Measurements from ENCODE around the gene SCD5. TPM values are rescaled to one million over a fixed set of nuclear protein-coding genes. Genes with fewer than 3 reads are reported as not detected.
A peak's percentile ranks its signal among the peaks of the same experiment; 100 is the strongest.

The SCD5 gene
- total RNA-seq (35.8 and 38.4 TPM in 2 replicates), polyA plus RNA-seq (35.2 and 38.5 TPM in 2 replicates), polyA minus RNA-seq (38.5 and 42.8 TPM in 2 replicates), Bru-seq, nascent RNA (percentile 79 among the genes with signal in this experiment), BruChase-seq, experiment 1, labeled RNA remaining after a 6-hour chase (percentile 75 among the genes with signal in this experiment), BruChase-seq, experiment 2, labeled RNA remaining after a 2-hour chase (percentile 71 among the genes with signal in this experiment)
- polyA plus RNA-seq (2011; cell fraction: cytosol; rRNA removed), result 26.9 and 29.5 TPM in 2 replicates
- 14.3 and 15.8 TPM in 2 replicates for polyA plus RNA-seq (2011; cell fraction: nucleus; rRNA removed)
- 20.0 and 22.7 TPM in 2 replicates for polyA plus RNA-seq (2012)
- 1.4 TPM for polyA minus RNA-seq (2011; cell fraction: cytosol; rRNA and poly(A)+ RNA removed)
- 24.9 and 28.3 TPM in 2 replicates for polyA minus RNA-seq (2011; cell fraction: nucleus; rRNA and poly(A)+ RNA removed)
- long read RNA-seq, transcript SCD5-202 (5 exons, 3,101 nt), result major isoform, 9 of 28 reads
- long read RNA-seq, partial matches to known transcripts, result 3 of 28 reads
- long read RNA-seq, other reads (novel, unspliced or antisense), result 16 of 28 reads

DNA sequence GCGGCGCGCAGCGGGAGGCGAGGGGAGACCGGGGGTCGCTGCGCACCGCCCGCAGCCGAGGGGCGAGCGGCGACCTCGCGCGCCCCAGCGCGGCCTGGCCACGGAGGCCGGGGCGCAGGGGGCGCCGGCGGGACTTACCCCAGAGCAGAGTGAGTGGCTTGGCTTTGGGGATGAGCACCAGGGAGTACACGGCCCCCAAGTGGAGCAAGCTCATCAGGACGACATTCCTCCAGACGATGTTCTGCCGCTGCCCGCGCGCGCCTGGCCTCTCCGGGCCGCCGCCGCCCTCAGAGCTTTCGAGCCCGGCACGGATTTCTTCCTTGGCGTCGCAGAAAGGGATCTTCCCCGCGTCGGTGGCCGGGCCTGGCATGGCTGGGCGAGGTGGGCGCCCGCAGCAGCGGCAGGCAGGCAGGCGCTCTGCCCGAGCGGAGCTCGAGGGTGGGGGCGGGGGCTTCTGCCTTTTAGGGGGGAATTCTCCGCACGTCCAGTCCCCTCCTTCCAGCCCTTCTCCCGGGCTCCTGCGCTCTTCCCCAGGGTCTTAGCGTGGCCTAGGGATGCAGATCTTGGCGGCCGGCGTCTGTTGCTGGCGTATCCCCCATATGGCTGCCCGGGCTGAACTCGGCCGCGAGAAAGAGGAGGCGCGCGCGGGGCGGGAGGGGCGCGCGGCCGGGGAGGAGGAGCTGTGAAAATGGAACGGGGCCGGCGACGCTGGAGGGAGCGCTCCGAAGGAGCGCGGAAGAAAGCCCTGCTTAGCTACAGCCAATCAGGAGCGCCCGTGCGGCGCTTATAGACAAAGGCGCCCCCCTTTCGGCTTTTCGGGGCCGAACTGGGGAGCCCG is at the start of gene SCD5:
Gene SCD5, minus strand, starts transcription at position 629 of the 838 bp plus-strand sequence. Its CDS starts 259 bp downstream, at position 370.
- peak within 1 kb of the TSS; percentile 8 for H3K27ac ChIP-seq (ENCODE audit: insufficient read depth, low read depth, low read length)
- dilution Hi-C loops (cut with MboI; ENCODE audit: extremely low pct_ligation_motif_present, low sequenced_read_pairs), result no loop called here
- BruUV-seq (replicated peaks), result TSS peak; percentile 21

GRCh38 chr4:82842593-82842992 is 44.0 kb upstream of the SCD5 start:
- no TSS peak for BruUV-seq (replicated peaks)
- ChIA-PET CTCF (interaction anchor here (1.1 to 2.2 kb wide), 6 partner anchors 9 to 380 kb away, joined by 3 to 11 read pairs (median 4); no protein-coding TSS in a partner anchor), POLR2A (no interaction called here)
- H3K9ac ChIP-seq (replicated peaks; ENCODE audit: extremely low read depth, insufficient read depth, low read length), result no peak overlapping the region
- no peak overlapping the region for H3K4me2 ChIP-seq (ENCODE audit: insufficient read depth, low read length)
- H3K4me1 ChIP-seq (ENCODE audit: control insufficient read depth, extremely low read depth, insufficient read depth, low read length), result peaks cover 14% of the 10 kb centered on the region
- FAIRE-seq (no peak), DNase-seq (ENCODE audit: low read depth, low spot score) (peak; percentile 36)
- no peak overlapping the region for H3K27ac ChIP-seq (ENCODE audit: insufficient read depth, low read depth, low read length)
- dilution Hi-C loops (cut with MboI; ENCODE audit: extremely low pct_ligation_motif_present, low sequenced_read_pairs), result no loop called here
- intact Hi-C loops (cut with micrococcal nuclease), result no loop called here
- TF ChIP-seq GATA2 (IDR thresholded peaks at IDR 0.05; ENCODE audit: insufficient read depth, insufficient read length, low read depth, low read length), result no peak
- TF ChIP-seq MYC (IDR thresholded peaks at IDR 0.05; ENCODE audit: low read depth, low read length), result no peak
- TF ChIP-seq CTCF (IDR thresholded peaks at IDR 0.05; ENCODE audit: extremely low read depth in 1 of 2, insufficient read depth in 1 of 2, low read depth in 1 of 2, low read length in 2 of 2), result peak; percentile 11 to 46
- peaks cover 20% of the 10 kb centered on the region for H3K79me2 ChIP-seq (ENCODE audit: control insufficient read depth, insufficient read depth, low read length)
- peaks cover 2% of the 10 kb centered on the region for H4K20me1 ChIP-seq (replicated peaks; ENCODE audit: control insufficient read depth, extremely low read depth, insufficient read depth, low read length)
- no peak overlapping the region for H2AFZ ChIP-seq (ENCODE audit: low read depth, low read length)
- no peaks in the 10 kb centered on the region for H3K27me3 ChIP-seq (ENCODE audit: control insufficient read depth in 2 of 2, insufficient read depth in 2 of 2, low read length in 2 of 2)
- H3K9me1 ChIP-seq (replicated peaks; ENCODE audit: control insufficient read depth, extremely low read depth, insufficient read depth, low read length), result no peaks in the 10 kb centered on the region
- no peaks in the 10 kb centered on the region for H3K9me3 ChIP-seq (replicated peaks; ENCODE audit: control insufficient read depth, insufficient read depth, low read length)
- peaks cover 27 to 47% of the 10 kb centered on the region in 2 experiments for H3K36me3 ChIP-seq (ENCODE audit: control insufficient read depth in 2 of 2, extremely low read depth in 1 of 2, insufficient read depth in 2 of 2, low read length in 2 of 2)
- H3K4me3 ChIP-seq (replicated peaks in 1 of 3; ENCODE audit: insufficient read depth in 1 of 3, low read depth in 1 of 3, low read length in 3 of 3), result no peak overlapping the region

More for the DNA sequence above, at the start of gene SCD5:
- ChIA-PET CTCF (interaction anchor here (0.6 to 7.5 kb wide), 17 partner anchors 9 to 484 kb away, joined by 3 to 106 read pairs (median 4); no protein-coding TSS in a partner anchor), POLR2A (interaction anchor here (1.0 to 1.2 kb wide), 2 partner anchors 13 to 75 kb away, joined by 3 to 12 read pairs; no protein-coding TSS in a partner anchor)
- Histone ChIP-seq H3K79me2 (ENCODE audit: control insufficient read depth, insufficient read depth, low read length) (peaks cover 24% of the 10 kb centered on the region), H3K4me3 (replicated peaks in 1 of 3; ENCODE audit: insufficient read depth in 1 of 3, low read depth in 1 of 3, low read length in 3 of 3) (peak within 1 kb of the TSS; percentile 79 to 91 (median 82)), H2AFZ (ENCODE audit: low read depth, low read length) (peak within 1 kb of the TSS; percentile 95), H3K36me3 (ENCODE audit: control insufficient read depth in 2 of 2, extremely low read depth in 1 of 2, insufficient read depth in 2 of 2, low read length in 2 of 2) (peaks cover 0 to 2% of the 10 kb centered on the region in 2 experiments), H3K4me1 (ENCODE audit: control insufficient read depth, extremely low read depth, insufficient read depth, low read length) (peaks cover 18% of the 10 kb centered on the region), H3K9ac (replicated peaks; ENCODE audit: extremely low read depth, insufficient read depth, low read length) (peak within 1 kb of the TSS; percentile 62), H3K27me3 (ENCODE audit: control insufficient read depth in 2 of 2, insufficient read depth in 2 of 2, low read length in 2 of 2) (peaks cover 0 to 3% of the 10 kb centered on the region in 2 experiments), H4K20me1 (replicated peaks; ENCODE audit: control insufficient read depth, extremely low read depth, insufficient read depth, low read length) (no peaks in the 10 kb centered on the region), H3K9me1 (replicated peaks; ENCODE audit: control insufficient read depth, extremely low read depth, insufficient read depth, low read length) (no peaks in the 10 kb centered on the region), H3K9me3 (replicated peaks; ENCODE audit: control insufficient read depth, insufficient read depth, low read length) (no peaks in the 10 kb centered on the region), H3K4me2 (ENCODE audit: insufficient read depth, low read length) (peak within 1 kb of the TSS; percentile 59)
- peak; percentile 58 for FAIRE-seq
- intact Hi-C loops (cut with micrococcal nuclease), result loop anchor here (1.0 to 10.0 kb wide), 4 partner anchors 13 to 456 kb away; no protein-coding TSS in a partner anchor
- DNase-seq (ENCODE audit: low read depth, low spot score), result peak; percentile 76
- TF ChIP-seq FOS (IDR thresholded peaks at IDR 0.05; ENCODE audit: borderline replicate concordance, insufficient read depth, low read length), result peak; percentile 0
- TF ChIP-seq JUN (IDR thresholded peaks at IDR 0.05; ENCODE audit: borderline replicate concordance, insufficient read depth, insufficient read length, low read depth), result no peak

Data from endothelial cell of umbilical vein (primary cell).